Measurements from ENCODE around the gene CANX.
"Not testable (repeated sequence)": the region's sequence is repeated elsewhere in the genome, so short reads cannot be mapped to it uniquely, and the experiment has no call there.

Gene CANX

GRCh38 chr5:179700401-179700918, 1.7 kb downstream of the CANX start:
- no peak for DNase-seq

GRCh38 chr5:179716286-179716685, 17.5 kb downstream of the CANX start:
- no peak for DNase-seq

- DNase-seq: no peak
Measured at GRCh38 chr5:179720222-179720621, 21.5 kb downstream of the CANX start.

DNA sequence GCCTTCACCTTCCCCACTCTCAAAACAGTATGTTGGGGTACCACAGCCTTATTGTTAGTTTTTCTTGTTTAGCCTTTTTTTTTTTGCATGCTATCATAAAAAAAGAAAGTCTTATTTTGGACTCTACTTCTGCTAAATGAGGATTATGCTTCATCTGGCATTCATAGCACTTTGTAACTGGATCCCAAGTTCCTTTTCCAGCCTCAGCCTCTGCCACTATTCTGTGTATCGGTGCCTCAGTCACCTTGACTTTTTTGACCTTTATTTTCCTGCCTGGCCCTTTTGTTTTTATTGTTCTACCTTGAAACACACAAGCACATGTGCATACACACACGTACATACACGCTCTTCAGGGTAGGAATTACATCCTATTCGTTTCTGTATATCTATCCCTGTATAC, 25.4 kb downstream of the CANX start:
- DNase-seq: no peak

- no peak for DNase-seq
Measured at GRCh38 chr5:179727106-179727505, 28.3 kb downstream of the CANX start.

GRCh38 chr5:179729303-179729702, 30.5 kb downstream of the CANX start:
- no peak for DNase-seq

DNA sequence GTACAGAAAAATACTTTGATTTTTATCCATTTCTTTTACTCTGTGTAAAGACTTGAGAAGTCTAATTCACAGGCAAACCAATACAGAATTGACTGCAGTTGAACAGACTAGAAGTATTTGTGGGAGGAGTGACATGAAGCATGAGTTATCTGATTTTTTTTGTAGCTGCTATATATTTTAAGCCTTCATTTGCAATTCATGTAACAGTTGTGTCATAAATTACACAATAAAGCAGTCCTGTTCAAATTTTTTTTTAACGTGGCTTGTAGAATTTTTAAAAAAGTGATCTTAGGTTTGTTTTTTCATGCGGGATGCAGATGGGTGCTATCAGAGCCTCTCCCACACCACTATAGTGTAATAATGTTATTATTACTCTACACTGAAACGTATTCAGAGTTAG, 31.0 kb downstream of the CANX start:
- no peak for DNase-seq

DNA sequence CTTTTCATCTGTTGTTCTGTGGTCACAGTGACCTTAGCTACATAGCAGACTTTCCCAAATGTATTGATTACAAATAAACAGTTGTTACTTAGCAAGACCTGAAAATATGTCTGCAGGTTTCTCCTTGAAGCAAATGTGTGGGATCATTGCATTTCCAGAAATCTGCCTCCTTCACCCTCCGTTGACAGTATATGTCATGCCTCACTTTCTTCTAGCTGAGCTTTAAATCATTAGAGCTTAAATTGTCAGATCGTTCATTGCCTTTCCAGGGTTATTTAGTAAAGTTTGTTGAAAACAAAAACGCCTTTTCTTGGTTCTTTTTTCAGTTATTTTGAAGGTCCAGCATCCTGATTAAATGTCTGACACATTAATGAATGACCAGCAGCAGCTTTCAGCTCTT, 31.6 kb downstream of the CANX start:
- no peak for DNase-seq

GRCh38 chr5:179730852-179731251, 32.1 kb downstream of the CANX start:
- no peak for DNase-seq

DNA sequence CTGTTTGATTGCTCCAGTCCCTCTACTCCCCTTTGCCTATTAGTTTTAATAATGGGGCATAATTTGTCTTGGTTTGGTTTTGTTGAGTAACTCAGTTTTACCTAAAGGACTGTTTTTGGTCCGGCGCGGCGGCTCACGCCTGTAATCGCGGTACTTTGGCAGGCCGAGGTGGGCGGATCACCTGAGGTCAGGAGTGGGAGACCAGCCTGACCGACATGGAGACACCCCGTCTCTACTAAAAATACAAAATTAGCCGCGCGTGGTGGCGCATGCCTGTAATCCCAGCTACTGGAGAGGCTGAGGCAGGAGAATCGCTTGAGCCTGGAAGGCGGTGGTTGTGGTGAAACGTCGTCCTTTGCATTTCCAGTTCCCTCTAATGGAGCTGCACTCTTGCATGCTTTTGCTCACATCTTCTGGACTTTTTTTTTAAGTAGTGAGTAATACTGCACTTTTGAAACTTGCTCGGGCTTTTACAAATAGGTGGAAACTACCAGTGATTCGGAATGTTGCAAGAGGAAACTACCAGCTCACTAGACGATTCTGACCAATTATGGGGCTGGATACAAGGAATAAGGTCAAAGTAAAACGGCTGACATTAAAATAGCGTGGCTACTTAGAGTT, 33.1 kb downstream of the CANX start:
- DNase-seq: no peak

- peak; percentile 96 for DNase-seq
Measured at GRCh38 chr5:179732412-179732917, 33.7 kb downstream of the CANX start, which contains the start of gene MAML1. Gene MAML1 (plus strand): TSS chr5:179732822. CDS start chr5:179733113, 291 bp downstream.

- peak; percentile 28 for DNase-seq
Measured at GRCh38 chr5:179732918-179733771, 34.4 kb downstream of the CANX start.

- no peak for DNase-seq
Measured at GRCh38 chr5:179733772-179734126, 35.0 kb downstream of the CANX start.

- DNase-seq: no peak
Measured at GRCh38 chr5:179734536-179735164, 35.9 kb downstream of the CANX start.

DNA sequence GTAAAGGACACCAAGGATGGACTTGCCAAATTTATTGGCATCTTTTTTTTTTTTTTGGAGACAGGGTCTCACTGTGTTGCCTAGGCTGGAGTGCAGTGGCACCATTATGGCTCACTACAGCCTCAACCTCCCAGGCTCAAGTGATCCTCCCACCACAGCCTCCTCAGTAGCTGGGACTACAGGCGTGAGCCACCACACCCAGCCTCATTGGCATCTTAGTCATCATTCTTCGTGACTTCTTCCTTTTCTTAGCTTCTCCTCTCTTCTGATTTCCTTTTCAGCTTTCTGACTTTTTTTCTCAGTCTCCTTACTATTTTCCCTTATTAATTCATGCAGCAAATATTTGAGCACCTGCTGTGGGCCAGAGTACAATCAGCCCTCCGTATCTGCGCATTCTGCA, 40.0 kb downstream of the CANX start:
- no peak for DNase-seq

GRCh38 chr5:179744106-179744505, 45.3 kb downstream of the CANX start:
- not testable (repeated sequence) for DNase-seq

GRCh38 chr5:179746872-179747271, 48.1 kb downstream of the CANX start:
- no peak for DNase-seq

GRCh38 chr5:179747811-179748210, 49.0 kb downstream of the CANX start:
- DNase-seq: no peak

GRCh38 chr5:179749857-179750508, 51.2 kb downstream of the CANX start:
- no peak for DNase-seq

GRCh38 chr5:179753971-179754370, 55.2 kb downstream of the CANX start:
- no peak for DNase-seq

- no peak for DNase-seq
Measured at GRCh38 chr5:179755022-179755421, 56.3 kb downstream of the CANX start.

GRCh38 chr5:179758955-179759354, 60.2 kb downstream of the CANX start:
- no peak for DNase-seq

Data from NCI-H2171 treated with DMSO at 0.1 percent for 48 hours (cell line).